SK-N-MC (cell line): ENCODE measurements around the gene ABLIM1.

Source experiments
- EZH2 ChIP-seq: fragments of 200-600 bp; sonication (generic); IDR thresholded peaks from one replicate; pipeline ENCODE4 v1.6.1; 2017; ENCODE audit warnings: antibody characterized with exemption
- FOXP2 ChIP-seq: optimal IDR thresholded peaks from 2 replicates; pipeline ENCODE3; 2011; ENCODE audit warnings: mild to moderate bottlenecking, moderate library complexity; ENCODE audit not compliant: insufficient read depth; ENCODE audit errors: extremely low read length, control extremely low read depth
- POLR2AphosphoS5 ChIP-seq: IDR thresholded peaks from 2 replicates; pipeline ENCODE4 v1.6.1; 2012; ENCODE audit warnings: mild to moderate bottlenecking, low read depth, low read length, borderline replicate concordance

- TF ChIP-seq EZH2: no peak
- no peak for TF ChIP-seq POLR2AphosphoS5
- TF ChIP-seq FOXP2: no peak
These were observed 27.4 kb upstream of the ABLIM1 start for GRCh38 chr10:114685456-114685855.
